H9 (cell line): ENCODE data around the gene FAM222B. TPM values are rescaled to one million over a fixed set of nuclear protein-coding genes. Genes with fewer than 3 reads are reported as not detected.

Experiments used
- DNase-seq: peaks from one replicate; pipeline ENCODE4 v3.0.0-alpha.2; 2017
- H2AFZ ChIP-seq: one replicate; pipeline ENCODE4 v1.6.1; 2013; ENCODE audit warnings: mild to moderate bottlenecking, low read length, control low read depth, moderate library complexity
- H2AK5ac ChIP-seq: 2 replicates; pipeline ENCODE4 v1.6.1; 2013; ENCODE audit warnings: low read length, control low read depth, mixed read lengths; ENCODE audit not compliant: insufficient read length
- H2BK120ac ChIP-seq: one replicate; pipeline ENCODE4 v1.6.1; 2013; ENCODE audit warnings: low read depth, mild to moderate bottlenecking, low read length, control low read depth, inconsistent platforms; ENCODE audit not compliant: poor library complexity, severe bottlenecking
- H2BK12ac ChIP-seq: 2 replicates; pipeline ENCODE4 v1.6.1; 2013; ENCODE audit warnings: low read length, control low read depth, mixed read lengths, low read depth; ENCODE audit not compliant: insufficient read length
- H2BK15ac ChIP-seq: 2 replicates; pipeline ENCODE4 v1.6.1; 2013; ENCODE audit warnings: low read depth, low read length, control low read depth
- H2BK20ac ChIP-seq: one replicate; pipeline ENCODE4 v1.6.1; 2013; ENCODE audit warnings: low read depth, mild to moderate bottlenecking, low read length, control low read depth, inconsistent platforms; ENCODE audit not compliant: poor library complexity, severe bottlenecking
- H2BK5ac ChIP-seq: 2 replicates; pipeline ENCODE4 v1.6.1; 2013; ENCODE audit warnings: low read length, control low read depth, mixed read lengths; ENCODE audit not compliant: insufficient read length
- H3K14ac ChIP-seq: 2 replicates; pipeline ENCODE4 v1.6.1; 2013; ENCODE audit warnings: low read length, control low read depth; ENCODE audit not compliant: insufficient read depth
- H3K18ac ChIP-seq: 2 replicates; pipeline ENCODE4 v1.6.1; 2013; ENCODE audit warnings: low read depth, mild to moderate bottlenecking, mixed read lengths, low read length, control low read depth; ENCODE audit not compliant: insufficient read length
- H3K23ac ChIP-seq: 2 replicates; pipeline ENCODE4 v1.6.1; 2013; ENCODE audit warnings: low read length, control low read depth, mixed read lengths, low read depth; ENCODE audit not compliant: insufficient read length
- H3K23me2 ChIP-seq: 2 replicates; pipeline ENCODE4 v1.6.1; 2013; ENCODE audit warnings: low read depth, mild to moderate bottlenecking, mixed read lengths, low read length, control low read depth; ENCODE audit not compliant: insufficient read length, poor library complexity, severe bottlenecking
- H3K27ac ChIP-seq: 2 replicates; pipeline ENCODE4 v1.5.1; 2013; ENCODE audit warnings: low read length, control low read depth, mixed read lengths, low read depth; ENCODE audit not compliant: insufficient read length
- H3K27me3 ChIP-seq: 2 replicates; pipeline ENCODE4 v1.6.1; 2013; ENCODE audit warnings: low read length, control low read depth, inconsistent platforms; ENCODE audit not compliant: insufficient read depth
- H3K4ac ChIP-seq: 2 replicates; pipeline ENCODE4 v1.6.1; 2013; ENCODE audit warnings: low read depth, mild to moderate bottlenecking, control low read depth, inconsistent platforms, low read length, moderate library complexity
- H3K4me1 ChIP-seq: 2 replicates; pipeline ENCODE4 v1.6.1; 2013; ENCODE audit warnings: low read length, control low read depth, inconsistent platforms; ENCODE audit not compliant: insufficient read depth
- H3K4me2 ChIP-seq: 2 replicates; pipeline ENCODE4 v1.6.1; 2013; ENCODE audit warnings: low read length, control low read depth, mixed read lengths; ENCODE audit not compliant: insufficient read length, insufficient read depth
- H3K56ac ChIP-seq: 2 replicates; pipeline ENCODE4 v1.6.1; 2013; ENCODE audit warnings: low read depth, mild to moderate bottlenecking, mixed read lengths, low read length, control low read depth; ENCODE audit not compliant: insufficient read length
- H3K79me1 ChIP-seq: 2 replicates; pipeline ENCODE4 v1.6.1; 2013; ENCODE audit warnings: low read depth, mild to moderate bottlenecking, moderate library complexity, low read length, control low read depth, inconsistent platforms; ENCODE audit not compliant: insufficient read depth, poor library complexity, severe bottlenecking
- H3K79me2 ChIP-seq: 2 replicates; pipeline ENCODE4 v1.6.1; 2013; ENCODE audit warnings: low read length, control low read depth, inconsistent platforms; ENCODE audit not compliant: insufficient read depth
- H3K9ac ChIP-seq: 2 replicates; pipeline ENCODE4 v1.6.1; 2013; ENCODE audit warnings: low read length, control low read depth, mixed read lengths; ENCODE audit not compliant: insufficient read length; ENCODE audit errors: extremely low read depth
- H3K9me3 ChIP-seq: one replicate; pipeline ENCODE4 v1.6.1; 2013; ENCODE audit warnings: low read depth, low read length, inconsistent platforms; ENCODE audit not compliant: control insufficient read depth
- H3T11ph ChIP-seq: one replicate; pipeline ENCODE4 v1.6.1; 2013; ENCODE audit warnings: mild to moderate bottlenecking, low read length, control low read depth, inconsistent platforms
- H4K20me1 ChIP-seq: one replicate; pipeline ENCODE4 v1.6.1; 2013; ENCODE audit not compliant: control insufficient read depth, insufficient read length, insufficient read depth
- H4K5ac ChIP-seq: 2 replicates; pipeline ENCODE4 v1.6.1; 2013; ENCODE audit warnings: low read depth, mild to moderate bottlenecking, mixed read lengths, low read length, control low read depth; ENCODE audit not compliant: insufficient read length
- H4K8ac ChIP-seq: replicated peaks from 2 replicates; pipeline ENCODE4 v1.6.1; 2013; ENCODE audit warnings: low read length, control low read depth, mixed read lengths, low read depth; ENCODE audit not compliant: insufficient read length
- H4K91ac ChIP-seq: 2 replicates; pipeline ENCODE4 v1.6.1; 2013; ENCODE audit warnings: low read depth, mild to moderate bottlenecking, moderate library complexity, mixed read lengths, low read length, control low read depth; ENCODE audit not compliant: insufficient read length
- H3K27ac Mint-ChIP-seq, 3 experiments: 2 replicates in 2 of 3; 3 replicates in 1 of 3; pipeline ENCODE4 v1.8.0; 2020 to 2021; ENCODE audit warnings: mixed read lengths in 3 of 3, mild to moderate bottlenecking in 1 of 3, moderate library complexity in 1 of 3
- H3K27me3 Mint-ChIP-seq: 2 replicates; pipeline ENCODE4 v1.8.0; 2021; ENCODE audit warnings: low read depth, mild to moderate bottlenecking, moderate library complexity, mixed read lengths
- H3K36me3 Mint-ChIP-seq, 3 experiments: 2 replicates in 2 of 3; 3 replicates in 1 of 3; pipeline ENCODE4 v1.8.0; 2020 to 2021; ENCODE audit warnings: low read depth in 3 of 3, mixed read lengths in 3 of 3; ENCODE audit not compliant: insufficient read depth in 1 of 3
- H3K4me1 Mint-ChIP-seq, 2 experiments: 2 replicates each; pipeline ENCODE4 v1.8.0; 2020; ENCODE audit warnings: mixed read lengths in 2 of 2
- H3K4me3 Mint-ChIP-seq, 2 experiments: 2 replicates in 1 of 2; 3 replicates in 1 of 2; pipeline ENCODE4 v1.8.0; 2020 to 2021; ENCODE audit warnings: mild to moderate bottlenecking in 2 of 2, mixed read lengths in 2 of 2, moderate library complexity in 1 of 2
- H3K9me3 Mint-ChIP-seq, 2 experiments: 2 replicates in 1 of 2; 3 replicates in 1 of 2; pipeline ENCODE4 v1.8.0; 2020; ENCODE audit warnings: mild to moderate bottlenecking in 2 of 2, mixed read lengths in 2 of 2, moderate library complexity in 1 of 2
- WGBS: extraction: QIAGEN DNeasy Blood & Tissue Kit; methylation state at CpG from one replicate; pipeline ENCODE4 v1.1.7; 2013; ENCODE audit warnings: missing lambda C conversion rate, low lambda C conversion rate, mixed read lengths; ENCODE audit not compliant: insufficient read length; ENCODE audit errors: extremely low coverage; 5-methylcytosine and 5-hydroxymethylcytosine counted together
- total RNA-seq: library from RNA; stranded (reverse); gene quantifications from 2 replicates; pipeline ENCODE4 v1.2.1, GENCODE V29; 2021
- TF ChIP-seq, protein P1 (sequence below): fragments of 200-600 bp; sonication (generic); conservative IDR thresholded peaks from 3 replicates; pipeline ENCODE4 v1.8.0; 2021; ENCODE audit warnings: antibody characterized with exemption, mild to moderate bottlenecking

FAM222B gene
- total RNA-seq, 1 experiment from 2014 or later: 76.1 TPM

- peak; percentile 67 for DNase-seq
- Histone ChIP-seq H3K79me1 (no peaks in the 10 kb centered on the region), H2BK120ac (no peak overlapping the region), H2AK5ac (no peak overlapping the region), H3K4me2 (no peak overlapping the region), H2AFZ (no peak overlapping the region), H3K23ac (no peak overlapping the region), H2BK5ac (no peak overlapping the region), H3K4ac (no peak overlapping the region), H4K5ac (no peak overlapping the region), H4K20me1 (no peaks in the 10 kb centered on the region), H3T11ph (no peak overlapping the region), H3K9me3 (no peaks in the 10 kb centered on the region), H3K79me2 (no peaks in the 10 kb centered on the region), H3K18ac (no peak overlapping the region), H2BK15ac (no peak overlapping the region), H3K27ac (no peak overlapping the region), H3K9ac (no peak overlapping the region), H3K14ac (no peak overlapping the region), H3K27me3 (no peaks in the 10 kb centered on the region), H4K91ac (no peak overlapping the region), H2BK20ac (no peak overlapping the region), H3K23me2 (peaks cover 3% of the 10 kb centered on the region), H2BK12ac (no peak overlapping the region), H4K8ac (no peak overlapping the region), H3K4me1 (no peaks in the 10 kb centered on the region; the same call in 1 of the 2 replicates), H3K56ac (no peak overlapping the region)
- peaks cover 14 to 21% of the 10 kb centered on the region in 2 experiments for H3K4me1 Mint-ChIP-seq
- TF ChIP-seq, protein P1, sequence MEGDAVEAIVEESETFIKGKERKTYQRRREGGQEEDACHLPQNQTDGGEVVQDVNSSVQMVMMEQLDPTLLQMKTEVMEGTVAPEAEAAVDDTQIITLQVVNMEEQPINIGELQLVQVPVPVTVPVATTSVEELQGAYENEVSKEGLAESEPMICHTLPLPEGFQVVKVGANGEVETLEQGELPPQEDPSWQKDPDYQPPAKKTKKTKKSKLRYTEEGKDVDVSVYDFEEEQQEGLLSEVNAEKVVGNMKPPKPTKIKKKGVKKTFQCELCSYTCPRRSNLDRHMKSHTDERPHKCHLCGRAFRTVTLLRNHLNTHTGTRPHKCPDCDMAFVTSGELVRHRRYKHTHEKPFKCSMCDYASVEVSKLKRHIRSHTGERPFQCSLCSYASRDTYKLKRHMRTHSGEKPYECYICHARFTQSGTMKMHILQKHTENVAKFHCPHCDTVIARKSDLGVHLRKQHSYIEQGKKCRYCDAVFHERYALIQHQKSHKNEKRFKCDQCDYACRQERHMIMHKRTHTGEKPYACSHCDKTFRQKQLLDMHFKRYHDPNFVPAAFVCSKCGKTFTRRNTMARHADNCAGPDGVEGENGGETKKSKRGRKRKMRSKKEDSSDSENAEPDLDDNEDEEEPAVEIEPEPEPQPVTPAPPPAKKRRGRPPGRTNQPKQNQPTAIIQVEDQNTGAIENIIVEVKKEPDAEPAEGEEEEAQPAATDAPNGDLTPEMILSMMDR: no peak
- peak overlapping the region; percentile 17 to 30; a peak in 2 of 5 replicates for H3K4me3 Mint-ChIP-seq
- H3K27me3 Mint-ChIP-seq: no peaks in the 10 kb centered on the region; the same call in 1 of the 2 replicates
- peak overlapping the region in 2 of 3 experiments; percentile 40 to 64; a peak in 3 of 7 replicates for H3K27ac Mint-ChIP-seq
- no CpG with 5 or more reads among the region's 8 CpGs for WGBS
- H3K9me3 Mint-ChIP-seq: no peaks in the 10 kb centered on the region
- H3K36me3 Mint-ChIP-seq: peaks cover 24 to 39% (median 38%) of the 10 kb centered on the region in 3 experiments
Measured at GRCh38 chr17:28861393-28862203, 19.0 kb upstream of the FAM222B start.
